ENCODE results near the gene TSPAN18.

TSPAN18 gene

GRCh38 chr11:44684859-44685281, 41.9 kb upstream of the TSPAN18 start:
- Histone ChIP-seq H3K9me3 (replicated peaks; ENCODE audit: insufficient read depth, low read length) (no peaks in the 10 kb centered on the region), H3K36me3 (replicated peaks; ENCODE audit: insufficient read depth, low read length) (no peaks in the 10 kb centered on the region), H3F3A (ENCODE audit: insufficient read depth, low read length) (no peaks in the 10 kb centered on the region), H3K27ac (ENCODE audit: low read length) (no peak overlapping the region), H3K9me2 (replicated peaks; ENCODE audit: insufficient read depth, low read length) (no peaks in the 10 kb centered on the region), H3K9ac (ENCODE audit: low read length) (no peak overlapping the region), H3K79me2 (ENCODE audit: low read length) (no peaks in the 10 kb centered on the region), H3K4me3 (ENCODE audit: low read length) (no peak overlapping the region), H3K4me2 (ENCODE audit: low read depth, low read length) (no peak overlapping the region), H2AFZ (ENCODE audit: low read length) (no peak overlapping the region), H3K4me1 (ENCODE audit: low read length) (peaks cover 11% of the 10 kb centered on the region), H4K20me1 (ENCODE audit: insufficient read depth, low read length) (no peaks in the 10 kb centered on the region), H3K27me3 (replicated peaks; ENCODE audit: insufficient read depth, low read length) (no peaks in the 10 kb centered on the region)
- TF ChIP-seq EZH2 (optimal IDR thresholded peaks at IDR 0.05; ENCODE audit: low read depth, low read length) (no peak), EZH2phosphoT487 (IDR thresholded peaks at IDR 0.05; ENCODE audit: low read length) (no peak), CTCF (IDR thresholded peaks at IDR 0.05; ENCODE audit: low read length) (no peak)
- no peak for DNase-seq

- no peak for DNase-seq
- H3K4me1 ChIP-seq (ENCODE audit: low read length) = no peaks in the 10 kb centered on the region
- H3K9ac ChIP-seq (ENCODE audit: low read length) = no peak overlapping the region
- no peak overlapping the region for H3K4me2 ChIP-seq (ENCODE audit: low read depth, low read length)
- no peaks in the 10 kb centered on the region for H4K20me1 ChIP-seq (ENCODE audit: insufficient read depth, low read length)
- H3K4me3 ChIP-seq (ENCODE audit: low read length) = no peak overlapping the region
- H3K79me2 ChIP-seq (ENCODE audit: low read length) = no peaks in the 10 kb centered on the region
- H2AFZ ChIP-seq (ENCODE audit: low read length) = no peak overlapping the region
- H3K36me3 ChIP-seq (replicated peaks; ENCODE audit: insufficient read depth, low read length) = no peaks in the 10 kb centered on the region
- no peaks in the 10 kb centered on the region for H3K9me2 ChIP-seq (replicated peaks; ENCODE audit: insufficient read depth, low read length)
- no peaks in the 10 kb centered on the region for H3K27me3 ChIP-seq (replicated peaks; ENCODE audit: insufficient read depth, low read length)
- no peaks in the 10 kb centered on the region for H3F3A ChIP-seq (ENCODE audit: insufficient read depth, low read length)
- TF ChIP-seq EZH2phosphoT487 (IDR thresholded peaks at IDR 0.05; ENCODE audit: low read length) = no peak
- TF ChIP-seq EZH2 (optimal IDR thresholded peaks at IDR 0.05; ENCODE audit: low read depth, low read length) = no peak
- no peak for TF ChIP-seq CTCF (IDR thresholded peaks at IDR 0.05; ENCODE audit: low read length)
- H3K27ac ChIP-seq (ENCODE audit: low read length) = no peak overlapping the region
- no peaks in the 10 kb centered on the region for H3K9me3 ChIP-seq (replicated peaks; ENCODE audit: insufficient read depth, low read length)
Observed at GRCh38 chr11:44687388-44687787, 39.4 kb upstream of the TSPAN18 start.

GRCh38 chr11:44689265-44689664, 37.5 kb upstream of the TSPAN18 start:
- H3K79me2 ChIP-seq (ENCODE audit: low read length) = no peaks in the 10 kb centered on the region
- no peaks in the 10 kb centered on the region for H3K9me3 ChIP-seq (replicated peaks; ENCODE audit: insufficient read depth, low read length)
- H3K9me2 ChIP-seq (replicated peaks; ENCODE audit: insufficient read depth, low read length) = no peaks in the 10 kb centered on the region
- no peaks in the 10 kb centered on the region for H3K4me1 ChIP-seq (ENCODE audit: low read length)
- no peaks in the 10 kb centered on the region for H4K20me1 ChIP-seq (ENCODE audit: insufficient read depth, low read length)
- no peak overlapping the region for H3K27ac ChIP-seq (ENCODE audit: low read length)
- TF ChIP-seq CTCF (IDR thresholded peaks at IDR 0.05; ENCODE audit: low read length) (no peak), EZH2phosphoT487 (IDR thresholded peaks at IDR 0.05; ENCODE audit: low read length) (no peak)
- no peak for DNase-seq
- no peak overlapping the region for H2AFZ ChIP-seq (ENCODE audit: low read length)
- H3K4me2 ChIP-seq (ENCODE audit: low read depth, low read length) = no peak overlapping the region
- H3K36me3 ChIP-seq (replicated peaks; ENCODE audit: insufficient read depth, low read length) = no peaks in the 10 kb centered on the region
- no peak overlapping the region for H3K4me3 ChIP-seq (ENCODE audit: low read length)
- no peaks in the 10 kb centered on the region for H3F3A ChIP-seq (ENCODE audit: insufficient read depth, low read length)
- no peaks in the 10 kb centered on the region for H3K27me3 ChIP-seq (replicated peaks; ENCODE audit: insufficient read depth, low read length)
- no peak overlapping the region for H3K9ac ChIP-seq (ENCODE audit: low read length)
